Fibroblast of mammary gland (primary cell): ENCODE measurements around the gene FAM124A.

Experiments used
- DNase-seq: peaks from one replicate; pipeline ENCODE4 v3.0.0-alpha.2; 2010; ENCODE audit warnings: low read depth
- H3K4me3 ChIP-seq: 2 replicates; pipeline ENCODE4 v1.5.1; 2011; ENCODE audit warnings: low read depth, mild to moderate bottlenecking, low read length, moderate library complexity; ENCODE audit not compliant: control insufficient read depth
- CTCF ChIP-seq: conservative IDR thresholded peaks from 2 replicates; pipeline ENCODE4 v1.5.1; 2011; ENCODE audit warnings: low read depth, low read length, inconsistent platforms; ENCODE audit not compliant: control insufficient read depth, insufficient read depth

Gene FAM124A

GRCh38 chr13:51180853-51181511 lies 41.2 kb upstream of the FAM124A start:
- TF ChIP-seq CTCF, result no peak

GRCh38 chr13:51181786-51182383 lies 40.3 kb upstream of the FAM124A start:
- no peak for TF ChIP-seq CTCF
- H3K4me3 ChIP-seq, result no peak overlapping the region
- no peak for DNase-seq

More at GRCh38 chr13:51180853-51181511, 41.2 kb upstream of the FAM124A start:
- no peak overlapping the region for H3K4me3 ChIP-seq
- no peak for DNase-seq

GRCh38 chr13:51191743-51192142 lies 30.5 kb upstream of the FAM124A start:
- H3K4me3 ChIP-seq, result no peak overlapping the region
- DNase-seq, result no peak
- no peak for TF ChIP-seq CTCF

GRCh38 chr13:51192348-51192747 lies 29.9 kb upstream of the FAM124A start:
- DNase-seq, result peak; percentile 49
- no peak for TF ChIP-seq CTCF

GRCh38 chr13:51193387-51193786 lies 28.8 kb upstream of the FAM124A start:
- no peak for DNase-seq
- TF ChIP-seq CTCF, result no peak
- no peak overlapping the region for H3K4me3 ChIP-seq

More at GRCh38 chr13:51192348-51192747, 29.9 kb upstream of the FAM124A start:
- H3K4me3 ChIP-seq, result no peak overlapping the region

- DNase-seq, result no peak
- no peak overlapping the region for H3K4me3 ChIP-seq
- no peak for TF ChIP-seq CTCF
Observed at GRCh38 chr13:51194942-51195341, 27.3 kb upstream of the FAM124A start.
